Activated CD4-positive, alpha-beta T cell treated with anti-CD3 and anti-CD28 coated beads, Interleukin-2, amount 10 ng/mL, durations not matched to agents 7 days and 5 days (primary cell): ENCODE measurements around the gene CSRP2. TPM values are rescaled to one million over a fixed set of nuclear protein-coding genes. Genes with fewer than 3 reads are reported as not detected.

ENCODE experiments used
- CTCF ChIA-PET: fragments of 350-600 bp; sonication (Branson Sonifier 250); formaldehyde crosslinking; loops from one replicate; lab custom pipeline; 2021; ENCODE audit warnings: antibody characterized with exemption; lab: Charles Lee
- POLR2A ChIA-PET: fragments of 350-600 bp; sonication (Branson Sonifier 250); formaldehyde crosslinking; loops from one replicate; lab custom pipeline; 2021; ENCODE audit warnings: antibody characterized with exemption; lab: Charles Lee
- DNase-seq: peaks from one replicate; pipeline ENCODE4 v3.0.0-alpha.2; 2020
- H3K27ac Mint-ChIP-seq: one replicate; pipeline ENCODE4 v1.8.0; 2021; ENCODE audit warnings: mild to moderate bottlenecking, moderate library complexity, mixed read lengths
- H3K27me3 Mint-ChIP-seq: one replicate; pipeline ENCODE4 v1.8.0; 2021; ENCODE audit warnings: mixed read lengths
- H3K36me3 Mint-ChIP-seq: one replicate; pipeline ENCODE4 v1.8.0; 2021; ENCODE audit warnings: low read depth, mixed read lengths
- H3K4me1 Mint-ChIP-seq: one replicate; pipeline ENCODE4 v1.8.0; 2021; ENCODE audit warnings: mixed read lengths
- H3K4me3 Mint-ChIP-seq: one replicate; pipeline ENCODE4 v1.8.0; 2021; ENCODE audit warnings: mild to moderate bottlenecking, moderate library complexity, mixed read lengths
- H3K9me3 Mint-ChIP-seq: one replicate; pipeline ENCODE4 v1.8.0; 2021; ENCODE audit warnings: mixed read lengths
- total RNA-seq, 2 experiments: library from RNA; stranded (reverse); gene quantifications; one replicate each; pipeline ENCODE4 v1.2.3, GENCODE V29; 2021

The CSRP2 gene
- total RNA-seq, 2 experiments from 2014 or later = 0.22 TPM; not detected in 1

- Mint-ChIP-seq H3K4me3 (no peak overlapping the region), H3K9me3 (no peaks in the 10 kb centered on the region), H3K27me3 (peaks cover 4% of the 10 kb centered on the region), H3K4me1 (no peaks in the 10 kb centered on the region), H3K27ac (no peak overlapping the region), H3K36me3 (no peaks in the 10 kb centered on the region)
- DNase-seq = no peak
- POLR2A ChIA-PET = interaction anchor here (0.6 to 0.7 kb wide), 2 partner anchors 402 to 653 kb away, joined by 4 to 5 read pairs; no protein-coding TSS in a partner anchor
- CTCF ChIA-PET = interaction anchor here (0.8 kb wide), 1 partner anchor 9 kb away, joined by 3 read pairs; no protein-coding TSS in a partner anchor
Observed at GRCh38 chr12:76866151-76866567, 12.7 kb downstream of the CSRP2 start.

- peaks cover 1% of the 10 kb centered on the region for H3K27me3 Mint-ChIP-seq
- CTCF ChIA-PET = no interaction called here
Observed at GRCh38 chr12:76864791-76865400, 13.9 kb downstream of the CSRP2 start.

GRCh38 chr12:76863837-76864236 lies 15.0 kb downstream of the CSRP2 start:
- Mint-ChIP-seq H3K9me3 (no peaks in the 10 kb centered on the region), H3K27ac (no peak overlapping the region), H3K27me3 (peaks cover 1% of the 10 kb centered on the region), H3K36me3 (no peaks in the 10 kb centered on the region), H3K4me1 (peaks cover 3% of the 10 kb centered on the region), H3K4me3 (no peak overlapping the region)
- ChIA-PET POLR2A (no interaction called here), CTCF (no interaction called here)
- DNase-seq = no peak

More at GRCh38 chr12:76864791-76865400, 13.9 kb downstream of the CSRP2 start:
- Mint-ChIP-seq H3K9me3 (no peaks in the 10 kb centered on the region), H3K4me1 (no peaks in the 10 kb centered on the region), H3K4me3 (no peak overlapping the region), H3K36me3 (no peaks in the 10 kb centered on the region), H3K27ac (no peak overlapping the region)
- POLR2A ChIA-PET = no interaction called here
- DNase-seq = no peak

GRCh38 chr12:76863005-76863670 lies 15.7 kb downstream of the CSRP2 start:
- H3K4me3 Mint-ChIP-seq = no peak overlapping the region
- peaks cover 1% of the 10 kb centered on the region for H3K27me3 Mint-ChIP-seq
- POLR2A ChIA-PET = no interaction called here
- H3K4me1 Mint-ChIP-seq = peaks cover 3% of the 10 kb centered on the region
- no peaks in the 10 kb centered on the region for H3K36me3 Mint-ChIP-seq
- no peak overlapping the region for H3K27ac Mint-ChIP-seq
- H3K9me3 Mint-ChIP-seq = no peaks in the 10 kb centered on the region
- CTCF ChIA-PET = no interaction called here
- no peak for DNase-seq

GRCh38 chr12:76860256-76860655 lies 18.6 kb downstream of the CSRP2 start:
- Mint-ChIP-seq H3K27ac (no peak overlapping the region), H3K27me3 (no peaks in the 10 kb centered on the region), H3K4me3 (no peak overlapping the region), H3K4me1 (peaks cover 3% of the 10 kb centered on the region), H3K36me3 (peaks cover 10% of the 10 kb centered on the region), H3K9me3 (peaks cover 3% of the 10 kb centered on the region)
- ChIA-PET CTCF (no interaction called here), POLR2A (no interaction called here)
- DNase-seq = no peak

GRCh38 chr12:76859611-76860010 lies 19.2 kb downstream of the CSRP2 start:
- no peak overlapping the region for H3K27ac Mint-ChIP-seq
- no peaks in the 10 kb centered on the region for H3K27me3 Mint-ChIP-seq
- DNase-seq = no peak
- ChIA-PET CTCF (no interaction called here), POLR2A (no interaction called here)
- peaks cover 7% of the 10 kb centered on the region for H3K9me3 Mint-ChIP-seq
- peaks cover 16% of the 10 kb centered on the region for H3K36me3 Mint-ChIP-seq
- peaks cover 3% of the 10 kb centered on the region for H3K4me1 Mint-ChIP-seq
- H3K4me3 Mint-ChIP-seq = no peak overlapping the region

GRCh38 chr12:76856018-76856644 lies 22.7 kb downstream of the CSRP2 start:
- DNase-seq = no peak
- ChIA-PET POLR2A (no interaction called here), CTCF (no interaction called here)
- H3K36me3 Mint-ChIP-seq = peaks cover 24% of the 10 kb centered on the region
- peaks cover 7% of the 10 kb centered on the region for H3K9me3 Mint-ChIP-seq
- H3K4me3 Mint-ChIP-seq = no peak overlapping the region
- H3K27ac Mint-ChIP-seq = no peak overlapping the region
- peaks cover 3% of the 10 kb centered on the region for H3K4me1 Mint-ChIP-seq
- no peaks in the 10 kb centered on the region for H3K27me3 Mint-ChIP-seq

- H3K27ac Mint-ChIP-seq = no peak overlapping the region
- no peak overlapping the region for H3K4me3 Mint-ChIP-seq
- H3K9me3 Mint-ChIP-seq = peaks cover 7% of the 10 kb centered on the region
- H3K36me3 Mint-ChIP-seq = peaks cover 29% of the 10 kb centered on the region
- DNase-seq = no peak
- CTCF ChIA-PET = no interaction called here
- POLR2A ChIA-PET = no interaction called here
- no peaks in the 10 kb centered on the region for H3K27me3 Mint-ChIP-seq
- peaks cover 3% of the 10 kb centered on the region for H3K4me1 Mint-ChIP-seq
Observed at GRCh38 chr12:76855271-76855670, 23.5 kb downstream of the CSRP2 start.

GRCh38 chr12:76852106-76852505 lies 26.7 kb downstream of the CSRP2 start:
- no peak overlapping the region for H3K4me3 Mint-ChIP-seq
- no peaks in the 10 kb centered on the region for H3K27me3 Mint-ChIP-seq
- peaks cover 37% of the 10 kb centered on the region for H3K36me3 Mint-ChIP-seq
- ChIA-PET CTCF (no interaction called here), POLR2A (no interaction called here)
- H3K27ac Mint-ChIP-seq = no peak overlapping the region
- H3K9me3 Mint-ChIP-seq = peaks cover 7% of the 10 kb centered on the region
- no peak for DNase-seq
- no peaks in the 10 kb centered on the region for H3K4me1 Mint-ChIP-seq

- Mint-ChIP-seq H3K27me3 (no peaks in the 10 kb centered on the region), H3K4me1 (no peaks in the 10 kb centered on the region), H3K36me3 (peaks cover 20% of the 10 kb centered on the region), H3K27ac (no peak overlapping the region), H3K4me3 (no peak overlapping the region), H3K9me3 (no peaks in the 10 kb centered on the region)
- CTCF ChIA-PET = no interaction called here
- DNase-seq = no peak
- POLR2A ChIA-PET = no interaction called here
Observed at GRCh38 chr12:76848132-76848531, 30.7 kb downstream of the CSRP2 start.

- Mint-ChIP-seq H3K4me1 (no peaks in the 10 kb centered on the region), H3K9me3 (no peaks in the 10 kb centered on the region), H3K27me3 (no peaks in the 10 kb centered on the region), H3K36me3 (peaks cover 18% of the 10 kb centered on the region), H3K4me3 (no peak overlapping the region), H3K27ac (no peak overlapping the region)
- DNase-seq = no peak
- POLR2A ChIA-PET = no interaction called here
- CTCF ChIA-PET = no interaction called here
Observed at GRCh38 chr12:76847260-76847659, 31.6 kb downstream of the CSRP2 start.

- no peaks in the 10 kb centered on the region for H3K27me3 Mint-ChIP-seq
- peaks cover 2% of the 10 kb centered on the region for H3K36me3 Mint-ChIP-seq
- DNase-seq = no peak
- ChIA-PET CTCF (no interaction called here), POLR2A (no interaction called here)
- no peaks in the 10 kb centered on the region for H3K9me3 Mint-ChIP-seq
- H3K4me3 Mint-ChIP-seq = no peak overlapping the region
- H3K4me1 Mint-ChIP-seq = no peaks in the 10 kb centered on the region
- no peak overlapping the region for H3K27ac Mint-ChIP-seq
Observed at GRCh38 chr12:76836633-76837032, 42.2 kb downstream of the CSRP2 start.

GRCh38 chr12:76830436-76830835 lies 48.4 kb downstream of the CSRP2 start:
- Mint-ChIP-seq H3K27me3 (no peaks in the 10 kb centered on the region), H3K9me3 (no peaks in the 10 kb centered on the region), H3K4me1 (no peaks in the 10 kb centered on the region), H3K4me3 (no peak overlapping the region), H3K27ac (no peak overlapping the region), H3K36me3 (peaks cover 8% of the 10 kb centered on the region)
- ChIA-PET POLR2A (no interaction called here), CTCF (no interaction called here)
- no peak for DNase-seq
